ENCODE data around the gene IFNA7. TPM values are rescaled to one million over a fixed set of nuclear protein-coding genes. Genes with fewer than 3 reads are reported as not detected.
"Not testable (repeated sequence)": the region's sequence is repeated elsewhere in the genome, so short reads cannot be mapped to it uniquely, and the experiment has no call there.

IFNA7 gene
- total and polyA plus RNA-seq, 8 donors, result not detected

DNA sequence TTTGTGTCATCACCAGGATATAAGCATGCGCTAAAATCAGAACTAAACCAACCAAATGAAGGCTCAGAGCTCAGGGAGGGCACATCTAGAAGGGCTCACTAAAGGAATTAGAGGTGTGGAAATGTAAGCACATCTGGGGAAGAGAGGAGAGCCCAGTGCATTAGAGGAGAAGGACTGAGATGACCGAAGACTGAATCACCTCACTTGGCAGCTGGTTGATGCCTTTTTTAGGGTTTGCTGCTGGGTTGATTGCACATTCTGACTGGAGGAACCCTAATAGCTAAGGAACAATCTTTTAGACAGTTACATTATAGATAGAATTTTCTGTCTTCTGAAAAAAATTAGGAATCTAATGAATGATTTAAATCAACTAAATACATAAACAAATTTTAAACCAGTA, 27.3 kb downstream of the IFNA7 start:
- Histone ChIP-seq H3K36me3 (no peaks in the 10 kb centered on the region), H3K4me3 (no peak overlapping the region), H3K9me3 (no peaks in the 10 kb centered on the region), H3K4me1 (no peaks in the 10 kb centered on the region), H3K27ac (no peak overlapping the region), H3K27me3 (no peaks in the 10 kb centered on the region)
- DNase-seq, result no peak
- WGBS, 5 donors, result 83 to 98% (median 85%) methylated on average over 2 of the region's 2 CpGs
- TF ChIP-seq POLR2A (IDR thresholded peaks at IDR 0.05) (no peak), POLR2AphosphoS5 (IDR thresholded peaks at IDR 0.05) (no peak), EP300 (IDR thresholded peaks at IDR 0.05) (no peak), CTCF (IDR thresholded peaks at IDR 0.05) (no peak)
- intact Hi-C loops (cut with DNase I; ENCODE audit: low total_unique reads), result no loop called here

DNA sequence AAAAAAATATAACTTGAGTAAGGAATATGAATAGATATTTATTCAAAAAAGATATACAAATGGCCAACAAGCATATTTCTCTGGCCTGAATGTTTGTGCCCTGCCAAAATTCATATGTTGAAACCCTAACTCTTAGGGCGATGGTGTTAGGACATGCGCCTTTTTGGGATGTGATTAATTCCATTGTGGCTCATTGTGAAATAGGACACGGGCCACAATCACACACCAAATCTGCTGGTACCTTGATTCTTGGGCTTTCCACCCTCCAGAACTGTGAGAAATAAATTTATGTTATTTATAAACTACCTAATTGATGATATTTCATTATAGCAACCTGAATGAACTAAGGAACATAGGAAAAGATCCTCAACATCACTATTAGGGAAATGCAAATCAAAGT, 29.8 kb downstream of the IFNA7 start:
- Histone ChIP-seq H3K27ac (no peak overlapping the region), H3K27me3 (no peaks in the 10 kb centered on the region), H3K4me1 (no peaks in the 10 kb centered on the region), H3K36me3 (no peaks in the 10 kb centered on the region), H3K4me3 (no peak overlapping the region), H3K9me3 (no peaks in the 10 kb centered on the region)
- intact Hi-C loops (cut with DNase I; ENCODE audit: low total_unique reads), result no loop called here
- DNase-seq, result no peak
- 79 to 89% (median 84%) methylated on average over 3 of the region's 3 CpGs for WGBS, 5 donors
- TF ChIP-seq POLR2AphosphoS5 (IDR thresholded peaks at IDR 0.05) (no peak), POLR2A (IDR thresholded peaks at IDR 0.05) (no peak), CTCF (IDR thresholded peaks at IDR 0.05) (no peak), EP300 (IDR thresholded peaks at IDR 0.05) (no peak)

- no peak for DNase-seq
- no peaks in the 10 kb centered on the region for H3K36me3 ChIP-seq
- intact Hi-C loops (cut with DNase I; ENCODE audit: low total_unique reads), result no loop called here
- no peaks in the 10 kb centered on the region for H3K4me1 ChIP-seq
- 74 to 92% (median 83%) methylated on average over 1 of the region's 1 CpG for WGBS, 5 donors
- H3K27ac ChIP-seq, result no peak overlapping the region
- no peaks in the 10 kb centered on the region for H3K27me3 ChIP-seq
- H3K4me3 ChIP-seq, result no peak overlapping the region
- H3K9me3 ChIP-seq, result no peaks in the 10 kb centered on the region
- no peak for TF ChIP-seq POLR2AphosphoS5 (IDR thresholded peaks at IDR 0.05)
- no peak for TF ChIP-seq CTCF (IDR thresholded peaks at IDR 0.05)
- TF ChIP-seq POLR2A (IDR thresholded peaks at IDR 0.05), result no peak
Observed at GRCh38 chr9:21171351-21171750, 30.7 kb downstream of the IFNA7 start.

DNA sequence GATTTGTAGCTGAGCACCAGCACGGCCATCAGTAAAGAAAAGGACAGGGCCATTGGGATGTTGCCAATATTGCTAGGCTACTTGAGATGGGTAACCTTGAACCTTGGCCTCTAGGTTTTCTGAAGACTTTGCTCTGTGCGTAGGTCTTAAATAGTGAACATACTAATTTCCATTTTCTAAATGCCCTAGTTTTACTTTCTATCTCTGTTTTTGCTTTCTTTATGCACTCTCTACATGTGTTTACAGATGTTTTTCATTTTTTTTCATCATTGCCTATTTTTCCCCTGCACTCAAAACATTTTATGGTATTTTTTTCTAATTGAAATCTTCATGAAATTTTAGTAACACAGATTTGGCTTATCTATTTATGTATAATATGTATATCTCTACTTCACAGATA, 35.4 kb downstream of the IFNA7 start, which contains the start of gene IFNA21:
TSS of gene IFNA21 (minus strand) at position 101 of the 400 bp plus-strand sequence. CDS start at position 53, 48 bp downstream.
- H3K9me3 ChIP-seq; H3K27ac ChIP-seq; H3K4me1 ChIP-seq; H3K36me3 ChIP-seq; H3K4me3 ChIP-seq; DNase-seq; intact Hi-C loops (cut with DNase I; ENCODE audit: low total_unique reads); H3K27me3 ChIP-seq: not testable (repeated sequence)
- WGBS, 5 donors, result 75 to 87% (median 82%) methylated on average over 2 of the region's 2 CpGs

- Histone ChIP-seq H3K4me3 (no peak overlapping the region), H3K36me3 (no peaks in the 10 kb centered on the region), H3K27me3 (no peaks in the 10 kb centered on the region), H3K9me3 (no peaks in the 10 kb centered on the region), H3K4me1 (no peaks in the 10 kb centered on the region), H3K27ac (no peak overlapping the region)
- WGBS, 5 donors, result 91 to 98% (median 95%) methylated on average over 1 of the region's 1 CpG
- no peak for DNase-seq
- intact Hi-C loops (cut with DNase I; ENCODE audit: low total_unique reads), result no loop called here
- TF ChIP-seq POLR2A (IDR thresholded peaks at IDR 0.05) (no peak), EP300 (IDR thresholded peaks at IDR 0.05) (no peak), CTCF (IDR thresholded peaks at IDR 0.05) (no peak), POLR2AphosphoS5 (IDR thresholded peaks at IDR 0.05) (no peak)
Observed at GRCh38 chr9:21165516-21165915, 36.5 kb downstream of the IFNA7 start.

All from stomach (tissue), 9 donors.